HEK293 (cell line): Measurements from ENCODE around the gene ZNF607.

Source experiments
- ATF2 ChIP-seq: fragments of 450-650 bp; formaldehyde crosslinking; IDR thresholded peaks from 2 replicates; pipeline ENCODE4 v1.5.1; 2016; ENCODE audit warnings: missing biosample characterization, missing genetic modification characterization, low read depth
- CTCF ChIP-seq: fragments of 450-650 bp; formaldehyde crosslinking; IDR thresholded peaks from 2 replicates; pipeline ENCODE4 v1.5.1; 2016; ENCODE audit warnings: missing biosample characterization, missing genetic modification characterization
- HOXA7 ChIP-seq: sonication (generic); formaldehyde crosslinking; IDR thresholded peaks from 2 replicates; pipeline ENCODE4 v1.8.1; 2022; ENCODE audit warnings: missing genetic modification reagents, borderline replicate concordance
- REST ChIP-seq: fragments of 450-650 bp; formaldehyde crosslinking; IDR thresholded peaks from 2 replicates; pipeline ENCODE4 v1.5.1; 2016; ENCODE audit warnings: missing biosample characterization, missing genetic modification characterization
- ZBTB10 ChIP-seq: fragments of 450-650 bp; formaldehyde crosslinking; IDR thresholded peaks from 2 replicates; pipeline ENCODE4 v1.5.1; 2016; ENCODE audit warnings: missing biosample characterization, missing genetic modification characterization
- ZBTB49 ChIP-seq: fragments of 450-650 bp; formaldehyde crosslinking; IDR thresholded peaks from 2 replicates; pipeline ENCODE4 v1.5.1; 2016; ENCODE audit warnings: missing biosample characterization, missing genetic modification characterization, low read depth
- ZFP37 ChIP-seq: fragments of 450-650 bp; formaldehyde crosslinking; IDR thresholded peaks from 2 replicates; pipeline ENCODE4 v1.5.1; 2016; ENCODE audit warnings: missing biosample characterization, missing genetic modification characterization
- ZNF132 ChIP-seq: fragments of 450-650 bp; formaldehyde crosslinking; IDR thresholded peaks from 2 replicates; pipeline ENCODE4 v1.5.1; 2017; ENCODE audit warnings: missing biosample characterization, missing genetic modification characterization, borderline replicate concordance
- ZNF133 ChIP-seq: fragments of 450-650 bp; formaldehyde crosslinking; IDR thresholded peaks from 2 replicates; pipeline ENCODE4 v1.5.1; 2016; ENCODE audit warnings: missing biosample characterization, missing genetic modification characterization
- ZNF223 ChIP-seq: fragments of 450-650 bp; formaldehyde crosslinking; IDR thresholded peaks from 2 replicates; pipeline ENCODE4 v1.5.1; 2016; ENCODE audit warnings: missing biosample characterization, missing genetic modification characterization
- ZNF48 ChIP-seq: fragments of 450-650 bp; formaldehyde crosslinking; IDR thresholded peaks from 2 replicates; pipeline ENCODE4 v1.5.1; 2016; ENCODE audit warnings: missing biosample characterization, missing genetic modification characterization
- ZNF785 ChIP-seq: fragments of 450-650 bp; formaldehyde crosslinking; IDR thresholded peaks from 2 replicates; pipeline ENCODE4 v1.5.1; 2016; ENCODE audit warnings: missing biosample characterization, missing genetic modification characterization
- ZSCAN23 ChIP-seq: fragments of 450-650 bp; formaldehyde crosslinking; IDR thresholded peaks from 2 replicates; pipeline ENCODE4 v1.5.1; 2016; ENCODE audit warnings: missing biosample characterization, missing genetic modification characterization
- ZSCAN30 ChIP-seq: fragments of 450-650 bp; IDR thresholded peaks from 2 replicates; pipeline ENCODE4 v1.5.1; 2018; ENCODE audit warnings: missing biosample characterization, mild to moderate bottlenecking, missing genetic modification characterization, moderate library complexity

- no peak for TF ChIP-seq ZSCAN23 (tag by site-specific recombination)
- no peak for TF ChIP-seq REST (tag by site-specific recombination)
- no peak for TF ChIP-seq ZNF132 (tag by site-specific recombination)
- TF ChIP-seq CTCF (tag by site-specific recombination), result no peak
- TF ChIP-seq ZFP37 (tag by site-specific recombination), result no peak
- no peak for TF ChIP-seq HOXA7 (CRISPR knock-in tag)
- TF ChIP-seq ZNF223 (tag by site-specific recombination), result no peak
- no peak for TF ChIP-seq ZBTB10
- TF ChIP-seq ZNF133 (tag by site-specific recombination), result no peak
- TF ChIP-seq ZBTB49 (tag by site-specific recombination), result no peak
- TF ChIP-seq ZNF785 (tag by site-specific recombination), result no peak
- TF ChIP-seq ZNF48 (tag by site-specific recombination), result no peak
- no peak for TF ChIP-seq ATF2
- no peak for TF ChIP-seq ZSCAN30 (tag by site-specific recombination)
These were observed 65.4 kb downstream of the ZNF607 start for GRCh38 chr19:37654118-37654517.
